DOHH2 (cell line): Measurements from ENCODE around the gene TCF25.

Experiments used
- EZH2phosphoT487 ChIP-seq: fragments of 200-600 bp; sonication (generic); IDR thresholded peaks from 2 replicates; pipeline ENCODE4 v1.6.1; 2017; ENCODE audit warnings: borderline replicate concordance, mild to moderate bottlenecking, antibody characterized with exemption, low read length, moderate library complexity, mixed read lengths
- TF ChIP-seq, protein P1 (sequence below): fragments of 200-600 bp; sonication (generic); IDR thresholded peaks from one replicate; pipeline ENCODE4 v1.5.1; 2014; ENCODE audit warnings: antibody characterized with exemption, mild to moderate bottlenecking, low read depth, low read length; ENCODE audit not compliant: poor library complexity, severe bottlenecking

DNA sequence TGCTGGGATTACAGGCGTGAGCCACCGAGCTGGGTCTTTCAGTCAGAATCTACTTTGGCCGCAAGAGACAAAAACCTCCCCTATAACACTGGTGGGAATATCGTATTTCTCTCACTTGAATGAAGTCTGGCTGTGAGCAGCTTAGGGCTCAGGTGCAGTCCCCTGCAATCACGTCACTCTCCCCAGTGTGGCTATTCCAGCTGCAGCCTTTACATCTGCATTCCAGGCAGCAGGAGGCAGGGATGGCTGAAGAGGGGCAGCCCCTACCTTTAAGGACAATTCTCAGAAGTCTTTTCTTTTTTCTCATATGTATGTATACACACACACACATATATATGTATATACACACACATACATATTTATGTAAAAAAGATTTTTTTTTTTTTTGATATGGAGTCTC lies 78.1 kb downstream of the TCF25 start:
- TF ChIP-seq, protein P1, sequence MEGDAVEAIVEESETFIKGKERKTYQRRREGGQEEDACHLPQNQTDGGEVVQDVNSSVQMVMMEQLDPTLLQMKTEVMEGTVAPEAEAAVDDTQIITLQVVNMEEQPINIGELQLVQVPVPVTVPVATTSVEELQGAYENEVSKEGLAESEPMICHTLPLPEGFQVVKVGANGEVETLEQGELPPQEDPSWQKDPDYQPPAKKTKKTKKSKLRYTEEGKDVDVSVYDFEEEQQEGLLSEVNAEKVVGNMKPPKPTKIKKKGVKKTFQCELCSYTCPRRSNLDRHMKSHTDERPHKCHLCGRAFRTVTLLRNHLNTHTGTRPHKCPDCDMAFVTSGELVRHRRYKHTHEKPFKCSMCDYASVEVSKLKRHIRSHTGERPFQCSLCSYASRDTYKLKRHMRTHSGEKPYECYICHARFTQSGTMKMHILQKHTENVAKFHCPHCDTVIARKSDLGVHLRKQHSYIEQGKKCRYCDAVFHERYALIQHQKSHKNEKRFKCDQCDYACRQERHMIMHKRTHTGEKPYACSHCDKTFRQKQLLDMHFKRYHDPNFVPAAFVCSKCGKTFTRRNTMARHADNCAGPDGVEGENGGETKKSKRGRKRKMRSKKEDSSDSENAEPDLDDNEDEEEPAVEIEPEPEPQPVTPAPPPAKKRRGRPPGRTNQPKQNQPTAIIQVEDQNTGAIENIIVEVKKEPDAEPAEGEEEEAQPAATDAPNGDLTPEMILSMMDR = no peak
- TF ChIP-seq EZH2phosphoT487 = no peak
